WI38 (cell line): ENCODE results near the gene RNASEH1.
"Not testable (repeated sequence)": the region's sequence is repeated elsewhere in the genome, so short reads cannot be mapped to it uniquely, and the experiment has no call there.

Source experiments
- H3K4me3 ChIP-seq: 2 replicates; pipeline ENCODE4 v1.5.1; 2011; ENCODE audit warnings: low read depth, mild to moderate bottlenecking, control low read depth, low read length
- TF ChIP-seq, protein P1 (sequence below): IDR thresholded peaks from 2 replicates; pipeline ENCODE4 v1.5.1; 2012; ENCODE audit warnings: low read depth, mild to moderate bottlenecking, control low read depth, low read length

Gene RNASEH1

DNA sequence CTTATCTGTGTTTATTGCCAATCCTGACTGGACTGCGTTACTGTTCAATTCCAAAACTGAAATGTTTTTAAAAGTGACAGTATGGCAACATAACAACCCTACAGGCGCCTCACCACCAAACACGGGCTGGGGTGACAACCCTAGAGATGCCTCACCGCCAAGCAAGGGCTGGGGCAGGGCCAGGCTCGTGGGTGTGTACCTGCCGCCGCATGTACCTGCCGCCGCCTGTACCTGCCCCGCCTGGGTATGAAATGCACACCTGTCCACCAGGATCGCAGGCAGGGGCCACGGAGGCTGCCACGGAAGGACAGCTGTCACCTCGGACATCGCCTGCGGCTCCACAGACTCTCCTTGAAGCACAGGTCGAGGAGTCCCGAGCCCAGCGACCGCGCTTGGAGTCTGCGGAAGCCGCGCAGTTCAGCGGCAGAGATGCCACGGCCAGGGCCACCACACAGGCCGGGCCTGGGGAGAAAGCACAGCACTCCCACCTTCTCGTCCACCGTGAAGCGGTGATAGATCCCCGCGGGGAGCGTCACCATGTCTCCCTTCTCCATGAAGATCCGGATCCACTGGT lies 57.7 kb downstream of the RNASEH1 start:
- H3K4me3 ChIP-seq: no peak overlapping the region
- TF ChIP-seq, protein P1, sequence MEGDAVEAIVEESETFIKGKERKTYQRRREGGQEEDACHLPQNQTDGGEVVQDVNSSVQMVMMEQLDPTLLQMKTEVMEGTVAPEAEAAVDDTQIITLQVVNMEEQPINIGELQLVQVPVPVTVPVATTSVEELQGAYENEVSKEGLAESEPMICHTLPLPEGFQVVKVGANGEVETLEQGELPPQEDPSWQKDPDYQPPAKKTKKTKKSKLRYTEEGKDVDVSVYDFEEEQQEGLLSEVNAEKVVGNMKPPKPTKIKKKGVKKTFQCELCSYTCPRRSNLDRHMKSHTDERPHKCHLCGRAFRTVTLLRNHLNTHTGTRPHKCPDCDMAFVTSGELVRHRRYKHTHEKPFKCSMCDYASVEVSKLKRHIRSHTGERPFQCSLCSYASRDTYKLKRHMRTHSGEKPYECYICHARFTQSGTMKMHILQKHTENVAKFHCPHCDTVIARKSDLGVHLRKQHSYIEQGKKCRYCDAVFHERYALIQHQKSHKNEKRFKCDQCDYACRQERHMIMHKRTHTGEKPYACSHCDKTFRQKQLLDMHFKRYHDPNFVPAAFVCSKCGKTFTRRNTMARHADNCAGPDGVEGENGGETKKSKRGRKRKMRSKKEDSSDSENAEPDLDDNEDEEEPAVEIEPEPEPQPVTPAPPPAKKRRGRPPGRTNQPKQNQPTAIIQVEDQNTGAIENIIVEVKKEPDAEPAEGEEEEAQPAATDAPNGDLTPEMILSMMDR: no peak

DNA sequence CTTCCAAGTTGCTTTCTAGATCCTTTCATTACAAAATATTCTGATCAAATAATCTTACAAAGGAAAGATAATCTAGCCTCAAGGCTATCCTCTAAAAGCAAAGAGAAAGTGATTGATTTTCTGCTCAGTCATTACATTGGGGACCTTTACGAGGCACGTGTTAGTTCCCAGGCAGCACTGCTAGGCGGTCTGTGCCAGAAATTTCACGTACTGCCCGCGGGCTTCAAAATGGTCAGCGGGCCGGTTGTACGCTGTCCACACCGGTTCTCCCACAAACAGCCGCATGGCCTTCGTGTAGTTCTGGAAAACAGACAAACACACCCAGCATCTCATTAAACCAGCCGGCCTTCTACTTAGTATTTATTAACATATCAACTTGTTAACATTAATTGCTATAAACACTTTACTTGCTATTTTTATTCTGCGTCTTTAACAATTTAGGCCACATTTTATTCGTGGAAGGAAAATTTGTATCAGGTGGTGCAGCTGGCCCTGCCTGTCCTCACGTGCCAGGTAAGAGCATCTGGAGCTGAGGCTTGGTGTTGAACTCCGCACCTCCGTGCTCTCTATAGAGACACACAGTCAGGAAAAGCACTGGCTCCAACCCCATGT lies 59.2 kb downstream of the RNASEH1 start:
- no peak overlapping the region for H3K4me3 ChIP-seq
- TF ChIP-seq, protein P1: no peak

DNA sequence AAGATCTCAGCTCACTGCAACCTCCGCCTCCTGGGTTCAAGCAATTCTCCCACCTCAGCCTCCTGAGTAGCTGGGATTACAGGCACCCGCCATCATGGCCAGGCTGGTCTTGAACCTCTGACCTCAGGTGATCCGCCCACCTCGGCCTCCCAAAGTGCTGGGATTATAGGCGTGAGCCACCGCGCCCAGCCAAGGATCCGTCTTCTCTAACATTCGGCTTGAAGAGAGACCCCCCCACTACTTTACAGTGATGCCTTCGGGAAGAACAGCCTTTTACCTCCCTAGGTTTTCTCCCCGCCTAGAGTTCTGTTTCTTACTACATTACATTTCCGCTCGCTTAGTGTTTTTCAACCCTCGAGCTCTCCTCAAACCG lies 61.4 kb downstream of the RNASEH1 start:
- H3K4me3 ChIP-seq: not testable (repeated sequence)
